DOHH2 (cell line): Measurements from ENCODE around the gene HTRA3.

Source experiments
- H3F3A ChIP-seq: fragments of 200-600 bp; sonication (generic), shearing (Covaris generic); 2 replicates; pipeline ENCODE4 v1.6.0; 2016; ENCODE audit warnings: antibody characterized with exemption, mild to moderate bottlenecking; ENCODE audit not compliant: control insufficient read depth, insufficient read depth
- H3K27ac ChIP-seq: fragments of 200-600 bp; sonication (generic); 2 replicates; pipeline ENCODE4 v1.5.1; 2014; ENCODE audit warnings: low read depth, mild to moderate bottlenecking, low read length, moderate library complexity
- H3K27me3 ChIP-seq: fragments of 200-600 bp; sonication (generic); 2 replicates; pipeline ENCODE4 v1.6.1; 2014; ENCODE audit warnings: mild to moderate bottlenecking, low read length, mixed read lengths; ENCODE audit not compliant: control insufficient read depth
- H3K36me3 ChIP-seq: fragments of 200-600 bp; sonication (generic); 2 replicates; pipeline ENCODE4 v1.6.1; 2014; ENCODE audit warnings: mild to moderate bottlenecking, low read length, moderate library complexity, mixed read lengths; ENCODE audit not compliant: control insufficient read depth
- H3K4me1 ChIP-seq: fragments of 200-600 bp; sonication (generic); 2 replicates; pipeline ENCODE4 v1.6.1; 2014; ENCODE audit warnings: mild to moderate bottlenecking, low read length, mixed read lengths; ENCODE audit not compliant: control insufficient read depth
- H3K4me2 ChIP-seq: fragments of 200-600 bp; sonication (generic); 2 replicates; pipeline ENCODE4 v1.6.0; 2014; ENCODE audit warnings: mild to moderate bottlenecking, low read length, moderate library complexity
- H3K4me3 ChIP-seq: fragments of 200-600 bp; sonication (generic); 2 replicates; pipeline ENCODE4 v1.5.1; 2014; ENCODE audit warnings: mild to moderate bottlenecking, low read length, mixed read lengths
- H3K79me2 ChIP-seq: fragments of 200-600 bp; sonication (generic); 2 replicates; pipeline ENCODE4 v1.6.1; 2014; ENCODE audit warnings: mild to moderate bottlenecking, low read length, mixed read lengths; ENCODE audit not compliant: control insufficient read depth
- H3K9me2 ChIP-seq: fragments of 200-600 bp; sonication (generic); replicated peaks from 2 replicates; pipeline ENCODE4 v1.6.1; 2014; ENCODE audit warnings: mild to moderate bottlenecking, low read length, mixed read lengths; ENCODE audit not compliant: control insufficient read depth
- H3K9me3 ChIP-seq: fragments of 200-600 bp; sonication (generic); 2 replicates; pipeline ENCODE4 v1.6.1; 2014; ENCODE audit warnings: antibody characterized with exemption, low read length, mixed read lengths; ENCODE audit not compliant: control insufficient read depth, insufficient read depth
- H4K20me1 ChIP-seq: fragments of 200-600 bp; sonication (generic); 2 replicates; pipeline ENCODE4 v1.6.0; 2014; ENCODE audit warnings: low read depth, mild to moderate bottlenecking, antibody characterized with exemption, low read length, moderate library complexity; ENCODE audit not compliant: control insufficient read depth, insufficient read depth
- EZH2phosphoT487 ChIP-seq: fragments of 200-600 bp; sonication (generic); IDR thresholded peaks from 2 replicates; pipeline ENCODE4 v1.6.1; 2017; ENCODE audit warnings: borderline replicate concordance, mild to moderate bottlenecking, antibody characterized with exemption, low read length, moderate library complexity, mixed read lengths
- TF ChIP-seq, protein P1 (sequence below): fragments of 200-600 bp; sonication (generic); IDR thresholded peaks from one replicate; pipeline ENCODE4 v1.5.1; 2014; ENCODE audit warnings: antibody characterized with exemption, mild to moderate bottlenecking, low read depth, low read length; ENCODE audit not compliant: poor library complexity, severe bottlenecking

The HTRA3 gene

GRCh38 chr4:8250227-8250626 lies 19.3 kb upstream of the HTRA3 start:
- Histone ChIP-seq H3K4me2 (no peak overlapping the region), H3K79me2 (no peaks in the 10 kb centered on the region), H3K4me3 (no peak overlapping the region), H3K4me1 (no peaks in the 10 kb centered on the region), H3K27ac (no peak overlapping the region), H3K9me3 (no peaks in the 10 kb centered on the region), H3K9me2 (no peaks in the 10 kb centered on the region), H3K27me3 (no peaks in the 10 kb centered on the region; the same call in 1 of the 2 replicates), H3K36me3 (no peaks in the 10 kb centered on the region), H4K20me1 (no peaks in the 10 kb centered on the region), H3F3A (no peaks in the 10 kb centered on the region)
- TF ChIP-seq, protein P1, sequence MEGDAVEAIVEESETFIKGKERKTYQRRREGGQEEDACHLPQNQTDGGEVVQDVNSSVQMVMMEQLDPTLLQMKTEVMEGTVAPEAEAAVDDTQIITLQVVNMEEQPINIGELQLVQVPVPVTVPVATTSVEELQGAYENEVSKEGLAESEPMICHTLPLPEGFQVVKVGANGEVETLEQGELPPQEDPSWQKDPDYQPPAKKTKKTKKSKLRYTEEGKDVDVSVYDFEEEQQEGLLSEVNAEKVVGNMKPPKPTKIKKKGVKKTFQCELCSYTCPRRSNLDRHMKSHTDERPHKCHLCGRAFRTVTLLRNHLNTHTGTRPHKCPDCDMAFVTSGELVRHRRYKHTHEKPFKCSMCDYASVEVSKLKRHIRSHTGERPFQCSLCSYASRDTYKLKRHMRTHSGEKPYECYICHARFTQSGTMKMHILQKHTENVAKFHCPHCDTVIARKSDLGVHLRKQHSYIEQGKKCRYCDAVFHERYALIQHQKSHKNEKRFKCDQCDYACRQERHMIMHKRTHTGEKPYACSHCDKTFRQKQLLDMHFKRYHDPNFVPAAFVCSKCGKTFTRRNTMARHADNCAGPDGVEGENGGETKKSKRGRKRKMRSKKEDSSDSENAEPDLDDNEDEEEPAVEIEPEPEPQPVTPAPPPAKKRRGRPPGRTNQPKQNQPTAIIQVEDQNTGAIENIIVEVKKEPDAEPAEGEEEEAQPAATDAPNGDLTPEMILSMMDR = no peak
- TF ChIP-seq EZH2phosphoT487 = no peak

GRCh38 chr4:8250637-8251036 lies 18.9 kb upstream of the HTRA3 start:
- Histone ChIP-seq H3K9me3 (no peaks in the 10 kb centered on the region), H3K79me2 (no peaks in the 10 kb centered on the region), H3K9me2 (no peaks in the 10 kb centered on the region), H3K4me2 (no peak overlapping the region), H3K4me3 (no peak overlapping the region), H3K27me3 (no peaks in the 10 kb centered on the region; the same call in 1 of the 2 replicates), H3K27ac (no peak overlapping the region), H4K20me1 (no peaks in the 10 kb centered on the region), H3K4me1 (no peaks in the 10 kb centered on the region), H3K36me3 (no peaks in the 10 kb centered on the region), H3F3A (no peaks in the 10 kb centered on the region)
- TF ChIP-seq EZH2phosphoT487 = no peak
- TF ChIP-seq, protein P1 = no peak

GRCh38 chr4:8251110-8251883 lies 18.3 kb upstream of the HTRA3 start:
- Histone ChIP-seq H3K4me2 (no peak overlapping the region), H3K27ac (no peak overlapping the region), H3F3A (no peaks in the 10 kb centered on the region), H4K20me1 (no peaks in the 10 kb centered on the region), H3K36me3 (no peaks in the 10 kb centered on the region), H3K27me3 (no peaks in the 10 kb centered on the region; the same call in 1 of the 2 replicates), H3K9me3 (no peaks in the 10 kb centered on the region), H3K79me2 (no peaks in the 10 kb centered on the region), H3K4me1 (no peaks in the 10 kb centered on the region), H3K4me3 (no peak overlapping the region), H3K9me2 (no peaks in the 10 kb centered on the region)
- TF ChIP-seq, protein P1 = no peak
- TF ChIP-seq EZH2phosphoT487 = no peak
